Germinal center (tissue), 1 donor: ENCODE results near the gene GNE.
"Not testable (repeated sequence)": the region's sequence is repeated elsewhere in the genome, so short reads cannot be mapped to it uniquely, and the experiment has no call there.

ENCODE experiments used
- DNase-seq: peaks from one replicate; pipeline ENCODE4 v3.0.0; 2012; ENCODE audit warnings: mixed read lengths, low spot score

GNE gene

DNA sequence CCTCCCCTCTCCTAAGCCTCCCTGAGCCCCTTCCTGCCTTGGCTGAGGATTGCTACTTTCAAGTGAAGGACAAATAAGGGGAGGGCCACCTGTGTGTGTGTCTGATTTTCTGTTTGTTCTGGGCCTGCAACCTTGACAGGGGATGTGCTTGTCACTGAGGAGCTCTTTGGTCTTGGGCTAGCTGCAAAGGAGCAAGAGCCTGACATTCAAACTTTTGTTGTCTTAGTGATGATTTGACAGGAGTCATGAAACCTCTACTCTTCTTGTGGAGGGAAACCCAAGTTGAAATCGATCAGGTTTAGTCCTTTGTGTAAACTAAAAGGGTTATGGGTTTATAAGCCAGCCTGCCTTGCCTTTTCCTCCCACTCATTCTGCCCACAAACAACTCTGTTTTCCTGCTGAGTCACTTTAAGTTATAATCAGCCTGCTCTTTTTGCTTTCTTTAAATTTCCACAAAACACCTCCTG, 50.7 kb downstream of the GNE start:
- DNase-seq = no peak

- DNase-seq = no peak
Observed at GRCh38 chr9:36207016-36207415, 51.2 kb downstream of the GNE start.

- DNase-seq = no peak
Observed at GRCh38 chr9:36204906-36205547, 53.2 kb downstream of the GNE start.

DNA sequence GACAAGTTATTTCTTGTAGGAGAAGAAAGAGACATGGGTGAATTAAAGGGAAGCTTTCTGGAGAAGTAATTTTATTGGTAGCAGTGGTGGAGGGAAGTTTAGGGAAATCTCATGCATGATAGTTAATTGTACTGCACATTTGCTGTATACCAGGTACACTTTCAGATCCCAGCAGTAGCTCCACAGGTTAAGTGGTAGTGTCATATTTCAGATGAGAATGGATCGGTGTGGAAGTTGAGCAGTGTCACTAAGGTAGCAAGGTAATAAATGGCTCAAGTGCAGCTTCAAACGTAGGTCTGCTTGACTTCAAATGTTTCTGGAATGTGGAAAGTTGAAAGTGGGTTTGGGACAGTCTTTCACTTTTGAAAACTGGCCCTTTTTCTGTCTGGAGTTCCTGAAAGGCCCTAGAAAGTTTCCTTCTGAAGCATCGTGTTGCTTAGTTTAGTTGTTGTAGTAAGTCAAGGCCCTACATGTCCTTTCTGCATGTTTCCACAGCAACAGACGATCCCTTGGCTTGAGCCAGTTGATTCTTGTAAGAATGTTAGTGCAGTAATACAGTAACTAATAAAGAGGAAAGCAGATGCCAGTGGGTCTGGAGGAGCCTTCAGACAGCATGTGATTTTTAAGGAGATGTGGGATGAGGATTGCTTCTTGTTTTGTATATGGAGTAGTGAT, 63.8 kb downstream of the GNE start:
- no peak for DNase-seq

GRCh38 chr9:36193023-36193422, 65.2 kb downstream of the GNE start:
- no peak for DNase-seq

- no peak for DNase-seq
Observed at GRCh38 chr9:36192196-36192595, 66.1 kb downstream of the GNE start.

DNA sequence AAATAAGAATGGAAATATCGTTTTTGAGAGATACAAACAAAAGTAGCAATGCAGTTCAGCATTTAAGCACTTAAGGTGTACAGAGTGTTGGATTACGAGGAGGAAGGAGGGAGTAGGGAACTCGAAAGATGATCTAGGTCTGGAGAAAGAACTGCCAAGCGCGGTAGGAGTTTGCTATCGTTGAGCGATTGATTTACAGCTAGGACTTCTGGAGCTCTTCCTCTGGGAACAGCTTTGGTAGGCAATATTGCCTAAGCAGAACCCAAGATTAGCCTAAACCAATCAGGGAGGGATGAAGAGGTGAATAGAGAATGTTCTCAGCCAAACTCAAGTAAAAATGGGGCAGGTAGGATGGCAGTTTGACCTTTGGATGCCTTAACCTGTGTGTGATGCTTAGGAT, 66.6 kb downstream of the GNE start:
- DNase-seq = no peak

GRCh38 chr9:36191290-36191645, 67.0 kb downstream of the GNE start:
- DNase-seq = peak; percentile 46

- peak; percentile 99 for DNase-seq
Observed at GRCh38 chr9:36190388-36191289, 67.6 kb downstream of the GNE start, which contains the start of gene CLTA. Gene CLTA, plus strand, starts transcription at chr9:36190921. Its CDS starts 136 bp downstream, at chr9:36191057.

- DNase-seq = no peak
Observed at GRCh38 chr9:36189976-36190375, 68.3 kb downstream of the GNE start.

DNA sequence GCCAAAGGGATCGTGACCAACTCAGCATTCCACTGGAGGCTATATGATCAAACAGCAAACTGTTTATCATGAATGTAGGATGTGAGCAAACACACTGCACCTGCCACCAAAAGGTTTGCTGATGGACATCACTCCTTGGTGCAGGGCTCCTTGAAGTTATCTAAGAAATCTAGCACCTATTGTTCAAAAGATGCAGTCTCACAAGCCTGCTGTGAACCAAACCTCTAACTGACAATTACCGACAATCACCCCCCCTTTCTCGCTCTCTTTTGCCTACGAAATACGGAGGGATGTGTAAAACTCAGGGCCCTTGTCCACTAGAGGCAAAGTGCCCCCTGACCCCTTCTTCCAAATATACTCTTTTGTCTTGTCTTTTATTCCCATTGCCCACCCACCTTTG, 70.0 kb downstream of the GNE start:
- no peak for DNase-seq

GRCh38 chr9:36187414-36187813, 70.8 kb downstream of the GNE start:
- no peak for DNase-seq

DNA sequence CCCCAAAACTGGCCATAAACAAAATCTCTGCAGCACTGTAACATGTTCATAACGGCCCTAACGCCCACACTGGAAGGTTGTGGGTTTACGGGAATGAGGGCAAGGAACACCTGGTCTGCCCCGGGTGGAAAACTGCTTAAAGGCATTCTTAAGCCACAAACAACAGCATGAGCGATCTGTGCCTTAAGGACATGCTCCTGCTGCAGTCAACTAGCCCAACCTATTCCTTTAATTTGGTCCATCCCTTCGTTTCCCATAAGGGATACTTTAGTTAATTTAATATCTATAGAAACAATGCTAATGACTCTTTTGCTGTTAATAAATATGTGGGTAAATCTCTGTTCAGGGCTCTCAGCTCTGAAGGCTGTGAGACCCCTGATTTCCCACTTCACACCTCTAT, 78.0 kb downstream of the GNE start:
- DNase-seq = not testable (repeated sequence)

DNA sequence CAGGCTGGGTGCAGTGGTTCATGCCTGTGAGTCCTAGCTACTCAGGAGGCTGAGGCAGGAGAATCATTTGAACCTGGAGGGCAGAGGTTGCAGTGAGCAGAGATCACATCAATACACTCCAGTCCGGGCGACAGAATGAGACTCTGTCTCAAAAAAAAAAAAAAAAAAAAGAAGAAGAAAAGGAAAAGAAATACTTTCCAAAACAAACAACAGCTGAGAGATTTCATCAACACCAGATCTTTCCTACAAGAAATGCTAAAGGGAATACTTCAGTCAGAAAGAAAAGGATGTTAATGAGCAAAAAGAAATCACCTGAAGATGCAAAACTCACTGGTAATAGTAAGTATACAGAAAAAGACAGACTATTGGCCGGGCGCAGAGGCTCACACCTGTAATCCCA, 80.7 kb downstream of the GNE start:
- DNase-seq = no peak

DNA sequence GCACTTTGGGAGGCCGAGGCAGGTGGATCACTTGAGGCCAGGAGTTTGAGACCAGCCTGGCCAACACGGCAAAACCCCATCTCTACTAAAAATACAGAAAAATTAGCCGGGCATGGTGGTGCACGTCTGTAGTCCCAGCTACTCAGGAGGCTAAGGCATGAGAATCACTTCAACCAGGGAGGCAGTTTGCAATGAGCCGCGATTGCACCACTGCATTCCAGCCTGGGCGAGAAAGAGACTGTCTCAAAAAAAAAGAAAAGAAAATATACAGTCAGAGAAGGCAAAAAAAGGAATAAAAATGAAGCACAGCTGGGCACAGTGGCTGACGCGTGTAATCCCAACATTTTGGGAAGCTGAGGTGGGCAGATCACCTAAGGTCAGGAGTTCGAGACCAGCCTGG, 81.8 kb downstream of the GNE start:
- not testable (repeated sequence) for DNase-seq

- not testable (repeated sequence) for DNase-seq
Observed at GRCh38 chr9:36175209-36175608, 83.0 kb downstream of the GNE start.

- DNase-seq = no peak
Observed at GRCh38 chr9:36174731-36175130, 83.5 kb downstream of the GNE start.

GRCh38 chr9:36174271-36174670, 84.0 kb downstream of the GNE start:
- no peak for DNase-seq

- no peak for DNase-seq
Observed at GRCh38 chr9:36173861-36174260, 84.4 kb downstream of the GNE start.

DNA sequence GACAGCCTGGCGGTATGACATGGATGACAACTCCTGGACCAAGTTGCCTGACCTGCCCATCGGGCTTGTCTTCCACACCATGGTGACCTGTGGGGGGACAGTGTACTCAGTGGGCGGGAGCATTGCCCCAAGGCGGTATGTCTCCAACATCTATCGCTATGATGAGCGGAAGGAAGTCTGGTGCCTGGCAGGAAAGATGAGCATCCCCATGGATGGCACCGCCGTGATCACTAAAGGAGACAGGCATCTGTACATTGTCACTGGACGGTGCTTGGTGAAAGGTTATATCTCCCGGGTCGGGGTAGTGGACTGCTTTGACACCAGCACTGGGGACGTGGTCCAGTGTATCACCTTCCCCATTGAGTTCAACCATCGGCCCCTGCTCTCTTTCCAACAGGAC, 87.7 kb downstream of the GNE start:
- no peak for DNase-seq

DNA sequence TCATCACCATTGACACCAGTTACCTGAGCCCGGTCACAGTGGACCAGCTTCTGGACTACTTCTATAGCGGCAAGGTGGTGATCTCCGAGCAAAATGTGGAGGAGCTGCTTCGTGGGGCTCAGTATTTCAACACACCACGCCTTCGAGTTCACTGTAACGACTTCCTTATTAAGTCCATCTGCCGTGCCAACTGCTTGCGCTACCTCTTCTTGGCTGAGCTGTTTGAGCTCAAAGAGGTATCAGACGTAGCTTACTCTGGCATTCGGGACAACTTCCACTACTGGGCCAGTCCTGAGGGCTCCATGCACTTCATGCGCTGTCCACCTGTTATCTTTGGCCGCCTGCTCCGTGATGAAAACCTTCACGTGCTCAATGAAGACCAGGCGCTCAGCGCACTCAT, 88.5 kb downstream of the GNE start:
- no peak for DNase-seq

DNA sequence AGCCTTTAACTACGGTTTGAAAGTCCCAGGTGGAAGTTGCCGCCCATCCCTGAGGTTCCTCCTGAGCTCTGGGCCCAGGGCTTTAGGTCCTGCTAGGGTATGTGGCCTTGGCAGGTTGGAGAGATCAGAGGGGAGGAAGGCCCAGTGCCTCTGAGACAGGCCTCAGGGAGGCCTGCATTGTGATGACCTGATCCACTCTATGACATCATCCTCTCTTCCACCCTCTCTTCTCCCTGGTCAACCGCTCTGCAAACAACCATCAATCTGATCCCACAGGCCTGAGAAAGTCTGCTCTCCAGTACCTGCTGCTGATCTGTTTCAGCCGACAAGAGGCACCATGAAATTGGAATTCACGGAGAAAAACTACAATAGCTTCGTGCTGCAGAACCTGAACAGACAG, 89.1 kb downstream of the GNE start, which contains the start of gene CCIN:
Gene CCIN (plus strand): TSS at position 223 of the 400 bp plus-strand sequence. CDS start 115 bp downstream, at position 338.
- DNase-seq = no peak
